ENCODE measurements around the gene VPS13A.
"Not testable (repeated sequence)": the region's sequence is repeated elsewhere in the genome, so short reads cannot be mapped to it uniquely, and the experiment has no call there.

The VPS13A gene

GRCh38 chr9:77304543-77304942 lies 127.2 kb downstream of the VPS13A start:
- DNase-seq = no peak

- DNase-seq = no peak
These were observed 128.5 kb downstream of the VPS13A start for GRCh38 chr9:77305622-77306400.

GRCh38 chr9:77307166-77307565 lies 129.8 kb downstream of the VPS13A start:
- no peak for DNase-seq

- no peak for DNase-seq
These were observed 138.7 kb downstream of the VPS13A start for GRCh38 chr9:77316058-77316457.

GRCh38 chr9:77325058-77325457 lies 147.7 kb downstream of the VPS13A start:
- DNase-seq = no peak

- DNase-seq = no peak
These were observed 150.8 kb downstream of the VPS13A start for GRCh38 chr9:77328102-77328501.

- no peak for DNase-seq
These were observed 192.7 kb downstream of the VPS13A start for GRCh38 chr9:77370064-77370463.

GRCh38 chr9:77374266-77374665 lies 196.9 kb downstream of the VPS13A start:
- DNase-seq = no peak

- DNase-seq = no peak
These were observed 198.7 kb downstream of the VPS13A start for GRCh38 chr9:77375956-77376532.

- DNase-seq = no peak
These were observed 207.1 kb downstream of the VPS13A start for GRCh38 chr9:77384406-77384805.

- DNase-seq = no peak
These were observed 208.9 kb downstream of the VPS13A start for GRCh38 chr9:77386187-77386586.

- DNase-seq = no peak
These were observed 214.5 kb downstream of the VPS13A start for GRCh38 chr9:77391834-77392233.

- no peak for DNase-seq
These were observed 215.0 kb downstream of the VPS13A start for GRCh38 chr9:77392328-77392727.

GRCh38 chr9:77398581-77398980 lies 221.2 kb downstream of the VPS13A start:
- DNase-seq = not testable (repeated sequence)

GRCh38 chr9:77399964-77400363 lies 222.6 kb downstream of the VPS13A start:
- no peak for DNase-seq

GRCh38 chr9:77402286-77402685 lies 225.0 kb downstream of the VPS13A start:
- DNase-seq = no peak

GRCh38 chr9:77403239-77403638 lies 225.9 kb downstream of the VPS13A start:
- DNase-seq = no peak

GRCh38 chr9:77408521-77408920 lies 231.2 kb downstream of the VPS13A start:
- not testable (repeated sequence) for DNase-seq

GRCh38 chr9:77417566-77417965 lies 240.2 kb downstream of the VPS13A start:
- DNase-seq = no peak

- no peak for DNase-seq
These were observed 240.9 kb downstream of the VPS13A start for GRCh38 chr9:77418226-77418625.

- DNase-seq = no peak
These were observed 243.3 kb downstream of the VPS13A start for GRCh38 chr9:77420641-77421040.

- no peak for DNase-seq
These were observed 244.4 kb downstream of the VPS13A start for GRCh38 chr9:77421506-77422265.

- no peak for DNase-seq
These were observed 245.6 kb downstream of the VPS13A start for GRCh38 chr9:77422969-77423368.

All from hypothalamus (tissue), 51 donors.